Activated naive CD4-positive, alpha-beta T cell treated with anti-CD3 and anti-CD28 coated beads for 36 hours (primary cell): Measurements from ENCODE around the gene PARD3B. TPM values are rescaled to one million over a fixed set of nuclear protein-coding genes. Genes with fewer than 3 reads are reported as not detected.

ENCODE experiments used
- CTCF ChIA-PET: fragments of 350-600 bp; sonication (Branson Sonifier 250); formaldehyde crosslinking; loops from one replicate; lab custom pipeline; 2021; ENCODE audit warnings: antibody characterized with exemption; lab: Charles Lee
- DNase-seq: peaks from one replicate; pipeline ENCODE4 v3.0.0-alpha.2; 2020
- H3K27ac Mint-ChIP-seq: one replicate; pipeline ENCODE4 v1.8.0; 2021; ENCODE audit warnings: mild to moderate bottlenecking, mixed read lengths
- H3K27me3 Mint-ChIP-seq: one replicate; pipeline ENCODE4 v1.8.0; 2021; ENCODE audit warnings: low read depth, mixed read lengths
- H3K36me3 Mint-ChIP-seq: one replicate; pipeline ENCODE4 v1.8.0; 2021; ENCODE audit warnings: low read depth, mixed read lengths
- H3K4me1 Mint-ChIP-seq: one replicate; pipeline ENCODE4 v1.8.0; 2021; ENCODE audit warnings: low read depth, mixed read lengths
- H3K4me3 Mint-ChIP-seq: one replicate; pipeline ENCODE4 v1.8.0; 2021; ENCODE audit warnings: mild to moderate bottlenecking, moderate library complexity, mixed read lengths
- H3K9me3 Mint-ChIP-seq: one replicate; pipeline ENCODE4 v1.8.0; 2021; ENCODE audit warnings: mixed read lengths
- intact Hi-C: fragments of 100-400 bp; cut with micrococcal nuclease; formaldehyde crosslinking; loops from one replicate; pipeline ENCODE4 v1.15.1; 2023
- total RNA-seq, 2 experiments: library from RNA; stranded (reverse); gene quantifications; one replicate each; pipeline ENCODE4 v1.2.3, GENCODE V29; 2021

The PARD3B gene
- total RNA-seq, 2 experiments from 2014 or later: 0.15 to 0.43 TPM

- CTCF ChIA-PET: no interaction called here
- H3K9me3 Mint-ChIP-seq: peaks cover 33% of the 10 kb centered on the region
- no peaks in the 10 kb centered on the region for H3K27me3 Mint-ChIP-seq
- no peak overlapping the region for H3K27ac Mint-ChIP-seq
- intact Hi-C loops: no loop called here
- no peak overlapping the region for H3K4me3 Mint-ChIP-seq
- H3K4me1 Mint-ChIP-seq: peaks cover 1% of the 10 kb centered on the region
- DNase-seq: no peak
- no peaks in the 10 kb centered on the region for H3K36me3 Mint-ChIP-seq
Observed at GRCh38 chr2:204808494-204808893, 263.2 kb downstream of the PARD3B start.

GRCh38 chr2:204824751-204825453 lies 279.6 kb downstream of the PARD3B start:
- Mint-ChIP-seq H3K27ac (no peak overlapping the region), H3K27me3 (no peaks in the 10 kb centered on the region), H3K36me3 (peaks cover 2% of the 10 kb centered on the region), H3K4me1 (no peaks in the 10 kb centered on the region), H3K4me3 (no peak overlapping the region), H3K9me3 (peaks cover 4% of the 10 kb centered on the region)
- intact Hi-C loops: no loop called here
- no peak for DNase-seq
- CTCF ChIA-PET: no interaction called here

GRCh38 chr2:204825681-204826080 lies 280.4 kb downstream of the PARD3B start:
- no peak overlapping the region for H3K4me3 Mint-ChIP-seq
- no peak overlapping the region for H3K27ac Mint-ChIP-seq
- intact Hi-C loops: no loop called here
- no peaks in the 10 kb centered on the region for H3K4me1 Mint-ChIP-seq
- no peaks in the 10 kb centered on the region for H3K27me3 Mint-ChIP-seq
- DNase-seq: no peak
- peaks cover 3% of the 10 kb centered on the region for H3K36me3 Mint-ChIP-seq
- H3K9me3 Mint-ChIP-seq: peaks cover 4% of the 10 kb centered on the region
- CTCF ChIA-PET: no interaction called here

- no peaks in the 10 kb centered on the region for H3K27me3 Mint-ChIP-seq
- CTCF ChIA-PET: no interaction called here
- H3K9me3 Mint-ChIP-seq: no peaks in the 10 kb centered on the region
- H3K4me1 Mint-ChIP-seq: no peaks in the 10 kb centered on the region
- intact Hi-C loops: no loop called here
- DNase-seq: no peak
- peaks cover 1% of the 10 kb centered on the region for H3K36me3 Mint-ChIP-seq
- H3K4me3 Mint-ChIP-seq: no peak overlapping the region
- no peak overlapping the region for H3K27ac Mint-ChIP-seq
Observed at GRCh38 chr2:204827701-204828590, 282.7 kb downstream of the PARD3B start.

GRCh38 chr2:204834716-204835384 lies 289.6 kb downstream of the PARD3B start:
- H3K27me3 Mint-ChIP-seq: no peaks in the 10 kb centered on the region
- H3K4me1 Mint-ChIP-seq: no peaks in the 10 kb centered on the region
- intact Hi-C loops: no loop called here

GRCh38 chr2:204835786-204836185 lies 290.5 kb downstream of the PARD3B start:
- CTCF ChIA-PET: no interaction called here
- Mint-ChIP-seq H3K36me3 (no peaks in the 10 kb centered on the region), H3K27me3 (no peaks in the 10 kb centered on the region), H3K4me1 (no peaks in the 10 kb centered on the region), H3K9me3 (no peaks in the 10 kb centered on the region), H3K4me3 (no peak overlapping the region), H3K27ac (no peak overlapping the region)
- no peak for DNase-seq
- intact Hi-C loops: no loop called here

More at GRCh38 chr2:204834716-204835384, 289.6 kb downstream of the PARD3B start:
- DNase-seq: no peak
- Mint-ChIP-seq H3K36me3 (peaks cover 1% of the 10 kb centered on the region), H3K27ac (no peak overlapping the region), H3K9me3 (no peaks in the 10 kb centered on the region), H3K4me3 (no peak overlapping the region)
- CTCF ChIA-PET: no interaction called here

GRCh38 chr2:204840504-204840903 lies 295.2 kb downstream of the PARD3B start:
- Mint-ChIP-seq H3K27ac (no peak overlapping the region), H3K27me3 (no peaks in the 10 kb centered on the region), H3K4me3 (no peak overlapping the region), H3K36me3 (no peaks in the 10 kb centered on the region), H3K9me3 (no peaks in the 10 kb centered on the region), H3K4me1 (peaks cover 14% of the 10 kb centered on the region)
- CTCF ChIA-PET: no interaction called here
- intact Hi-C loops: loop anchor here (5.0 kb wide), 1 partner anchor 733 kb away; no protein-coding TSS in a partner anchor
- DNase-seq: no peak

GRCh38 chr2:204842068-204842467 lies 296.8 kb downstream of the PARD3B start:
- Mint-ChIP-seq H3K4me1 (peaks cover 14% of the 10 kb centered on the region), H3K9me3 (no peaks in the 10 kb centered on the region), H3K27me3 (no peaks in the 10 kb centered on the region), H3K4me3 (no peak overlapping the region), H3K36me3 (no peaks in the 10 kb centered on the region), H3K27ac (no peak overlapping the region)
- DNase-seq: no peak
- intact Hi-C loops: loop anchor here (5.0 kb wide), 1 partner anchor 735 kb away; no protein-coding TSS in a partner anchor
- CTCF ChIA-PET: interaction anchor here (0.6 kb wide), 1 partner anchor 18 kb away, joined by 3 read pairs; no protein-coding TSS in a partner anchor

- Mint-ChIP-seq H3K4me1 (peaks cover 14% of the 10 kb centered on the region), H3K4me3 (no peak overlapping the region)
- CTCF ChIA-PET: interaction anchor here (0.6 kb wide), 1 partner anchor 19 kb away, joined by 3 read pairs; no protein-coding TSS in a partner anchor
Observed at GRCh38 chr2:204842661-204843485, 297.6 kb downstream of the PARD3B start.

GRCh38 chr2:204846471-204846870 lies 301.2 kb downstream of the PARD3B start:
- Mint-ChIP-seq H3K27me3 (no peaks in the 10 kb centered on the region), H3K9me3 (no peaks in the 10 kb centered on the region), H3K27ac (no peak overlapping the region), H3K36me3 (no peaks in the 10 kb centered on the region), H3K4me1 (peaks cover 14% of the 10 kb centered on the region), H3K4me3 (no peak overlapping the region)
- CTCF ChIA-PET: no interaction called here
- DNase-seq: no peak
- intact Hi-C loops: no loop called here

More at GRCh38 chr2:204842661-204843485, 297.6 kb downstream of the PARD3B start:
- Mint-ChIP-seq H3K9me3 (no peaks in the 10 kb centered on the region), H3K36me3 (no peaks in the 10 kb centered on the region), H3K27me3 (no peaks in the 10 kb centered on the region), H3K27ac (peak overlapping the region; percentile 61)
- intact Hi-C loops: loop anchor here (5.0 kb wide), 1 partner anchor 736 kb away; no protein-coding TSS in a partner anchor
- DNase-seq: peak; percentile 51

- Mint-ChIP-seq H3K9me3 (no peaks in the 10 kb centered on the region), H3K27ac (no peak overlapping the region), H3K27me3 (no peaks in the 10 kb centered on the region), H3K36me3 (no peaks in the 10 kb centered on the region), H3K4me1 (no peaks in the 10 kb centered on the region), H3K4me3 (no peak overlapping the region)
- intact Hi-C loops: no loop called here
- no peak for DNase-seq
- CTCF ChIA-PET: no interaction called here
Observed at GRCh38 chr2:204849892-204850291, 304.6 kb downstream of the PARD3B start.
